GM18861 (cell line): Measurements from ENCODE around the gene CACNA1G.

Experiments
- ATAC-seq: cut with Tn5 transposase; IDR thresholded peaks from one replicate; pipeline ENCODE4 v1.9.1; 2021; ENCODE audit not compliant: unreplicated experiment

Gene CACNA1G

GRCh38 chr17:50608700-50609379 is 48.3 kb downstream of the CACNA1G start:
- ATAC-seq, result no peak

- no peak for ATAC-seq
These were observed 49.0 kb downstream of the CACNA1G start for GRCh38 chr17:50609380-50610074.

GRCh38 chr17:50611634-50612033 is 51.1 kb downstream of the CACNA1G start:
- no peak for ATAC-seq

- ATAC-seq, result no peak
These were observed 51.8 kb downstream of the CACNA1G start for GRCh38 chr17:50612281-50612680.

GRCh38 chr17:50613007-50613992 is 52.8 kb downstream of the CACNA1G start:
- no peak for ATAC-seq

- ATAC-seq, result no peak
These were observed 54.0 kb downstream of the CACNA1G start for GRCh38 chr17:50614471-50615051.

GRCh38 chr17:50615828-50616227 is 55.3 kb downstream of the CACNA1G start:
- ATAC-seq, result no peak

- no peak for ATAC-seq
These were observed 57.8 kb downstream of the CACNA1G start for GRCh38 chr17:50618300-50618699.

- no peak for ATAC-seq
These were observed 58.4 kb downstream of the CACNA1G start for GRCh38 chr17:50618941-50619340.

- no peak for ATAC-seq
These were observed 59.0 kb downstream of the CACNA1G start for GRCh38 chr17:50619489-50619888.

- no peak for ATAC-seq
These were observed 59.7 kb downstream of the CACNA1G start for GRCh38 chr17:50620237-50620636.

- no peak for ATAC-seq
These were observed 60.3 kb downstream of the CACNA1G start for GRCh38 chr17:50620858-50621257.

GRCh38 chr17:50621574-50622031 is 61.1 kb downstream of the CACNA1G start:
- no peak for ATAC-seq

- ATAC-seq, result no peak
These were observed 63.9 kb downstream of the CACNA1G start for GRCh38 chr17:50624321-50624934.

GRCh38 chr17:50625032-50625871 is 64.7 kb downstream of the CACNA1G start:
- ATAC-seq, result no peak

- ATAC-seq, result no peak
These were observed 65.6 kb downstream of the CACNA1G start for GRCh38 chr17:50626037-50626574.

GRCh38 chr17:50627036-50627781 is 66.7 kb downstream of the CACNA1G start:
- no peak for ATAC-seq

GRCh38 chr17:50627782-50628601 is 67.5 kb downstream of the CACNA1G start:
- no peak for ATAC-seq
